ENCODE measurements around the gene PLEKHM3.

DNA sequence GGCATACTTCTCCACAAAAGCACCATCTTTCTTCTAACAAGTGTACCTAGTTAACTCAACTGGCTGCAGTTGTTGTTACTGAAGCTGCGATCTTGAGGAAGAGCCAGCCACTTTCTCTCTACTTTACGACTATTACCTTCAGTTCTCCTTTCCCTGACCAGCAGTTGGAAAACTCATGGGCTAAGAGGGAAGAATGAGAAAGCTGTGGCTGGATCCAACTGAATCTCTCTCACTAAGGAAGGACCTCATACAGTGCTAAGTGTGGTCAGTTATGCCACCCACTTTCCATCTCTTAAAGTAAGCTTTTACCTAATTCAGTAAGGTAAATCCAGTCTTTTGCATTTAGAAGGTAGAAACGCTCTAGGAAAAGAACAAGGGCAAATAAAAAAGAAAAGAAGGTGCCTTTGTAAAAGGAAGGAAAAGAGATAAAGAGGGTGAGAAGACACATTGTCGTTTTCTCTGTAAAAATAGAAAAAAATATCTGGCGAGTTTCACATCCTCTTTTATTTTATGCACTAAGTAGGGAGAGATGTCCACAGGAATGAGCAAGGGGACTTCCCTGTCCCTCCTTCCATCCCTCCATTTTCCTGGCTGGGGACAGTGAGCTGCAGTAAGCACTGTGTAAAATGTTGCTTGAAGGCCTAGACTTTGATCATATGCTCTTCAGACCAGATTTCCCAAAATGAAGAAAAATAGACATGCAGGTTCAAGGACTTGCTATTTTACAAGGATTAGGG is 73.4 kb downstream of the PLEKHM3 start:
- TF ChIP-seq FOXC1 (CRISPR knock-in tag; IDR thresholded peaks at IDR 0.05; ENCODE audit: borderline replicate concordance): no peak
- no peak for TF ChIP-seq POLR2AphosphoS5 (IDR thresholded peaks at IDR 0.05; ENCODE audit: low read depth, low read length)
- TF ChIP-seq, protein P1, sequence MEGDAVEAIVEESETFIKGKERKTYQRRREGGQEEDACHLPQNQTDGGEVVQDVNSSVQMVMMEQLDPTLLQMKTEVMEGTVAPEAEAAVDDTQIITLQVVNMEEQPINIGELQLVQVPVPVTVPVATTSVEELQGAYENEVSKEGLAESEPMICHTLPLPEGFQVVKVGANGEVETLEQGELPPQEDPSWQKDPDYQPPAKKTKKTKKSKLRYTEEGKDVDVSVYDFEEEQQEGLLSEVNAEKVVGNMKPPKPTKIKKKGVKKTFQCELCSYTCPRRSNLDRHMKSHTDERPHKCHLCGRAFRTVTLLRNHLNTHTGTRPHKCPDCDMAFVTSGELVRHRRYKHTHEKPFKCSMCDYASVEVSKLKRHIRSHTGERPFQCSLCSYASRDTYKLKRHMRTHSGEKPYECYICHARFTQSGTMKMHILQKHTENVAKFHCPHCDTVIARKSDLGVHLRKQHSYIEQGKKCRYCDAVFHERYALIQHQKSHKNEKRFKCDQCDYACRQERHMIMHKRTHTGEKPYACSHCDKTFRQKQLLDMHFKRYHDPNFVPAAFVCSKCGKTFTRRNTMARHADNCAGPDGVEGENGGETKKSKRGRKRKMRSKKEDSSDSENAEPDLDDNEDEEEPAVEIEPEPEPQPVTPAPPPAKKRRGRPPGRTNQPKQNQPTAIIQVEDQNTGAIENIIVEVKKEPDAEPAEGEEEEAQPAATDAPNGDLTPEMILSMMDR (CRISPR knock-in tag; IDR thresholded peaks at IDR 0.05): no peak
- no peak for TF ChIP-seq ZNF746 (CRISPR knock-in tag; IDR thresholded peaks at IDR 0.05)
- TF ChIP-seq NFIC (IDR thresholded peaks at IDR 0.05; ENCODE audit: low read length): no peak

Measured in HepG2 (cell line).